Muscle layer of duodenum (tissue), 2 donors: ENCODE results near the gene DYNC2I2.

Source experiments
- H3K27ac ChIP-seq: one replicate; pipeline ENCODE4 v1.7.0; 2013; ENCODE audit warnings: mild to moderate bottlenecking, low read length
- H3K27me3 ChIP-seq: one replicate; pipeline ENCODE4 v1.7.0; 2013; ENCODE audit warnings: low read depth, mild to moderate bottlenecking, control low read depth, low read length
- H3K36me3 ChIP-seq, 2 donors: one replicate each; pipeline ENCODE4 v1.7.0; 2013; ENCODE audit warnings: low read length in 2 of 2, control low read depth in 1 of 2, mild to moderate bottlenecking in 1 of 2; ENCODE audit not compliant: insufficient read depth in 2 of 2, control insufficient read depth in 1 of 2
- H3K4me1 ChIP-seq, 2 donors: one replicate each; pipeline ENCODE4 v1.7.0; 2013; ENCODE audit warnings: low read length in 2 of 2, mild to moderate bottlenecking in 2 of 2, control low read depth in 1 of 2, moderate library complexity in 1 of 2; ENCODE audit not compliant: insufficient read depth in 2 of 2, control insufficient read depth in 1 of 2
- H3K4me3 ChIP-seq, 2 donors: one replicate each; pipeline ENCODE4 v1.7.0; 2013; ENCODE audit warnings: low read length in 2 of 2, low read depth in 1 of 2, mild to moderate bottlenecking in 1 of 2
- H3K9me3 ChIP-seq, 2 donors: one replicate each; pipeline ENCODE4 v1.7.0; 2013; ENCODE audit warnings: low read length in 2 of 2, control low read depth in 1 of 2, mild to moderate bottlenecking in 1 of 2; ENCODE audit not compliant: control insufficient read depth in 1 of 2
- donor health status: healthy.

The DYNC2I2 gene

GRCh38 chr9:128627127-128627715 lies 29.4 kb downstream of the DYNC2I2 start:
- Histone ChIP-seq H3K27me3 (no peaks in the 10 kb centered on the region), H3K9me3 (no peaks in the 10 kb centered on the region), H3K27ac (no peak overlapping the region), H3K36me3 (peaks cover 68 to 86% of the 10 kb centered on the region in 2 donors), H3K4me1 (peaks cover 0 to 12% of the 10 kb centered on the region in 2 donors), H3K4me3 (no peak overlapping the region)

GRCh38 chr9:128626181-128626580 lies 30.5 kb downstream of the DYNC2I2 start:
- Histone ChIP-seq H3K4me3 (no peak overlapping the region), H3K36me3 (peaks cover 71 to 87% of the 10 kb centered on the region in 2 donors), H3K27ac (no peak overlapping the region), H3K9me3 (no peaks in the 10 kb centered on the region), H3K4me1 (peaks cover 0 to 12% of the 10 kb centered on the region in 2 donors), H3K27me3 (no peaks in the 10 kb centered on the region)

GRCh38 chr9:128625391-128626146 lies 31.1 kb downstream of the DYNC2I2 start:
- peaks cover 77 to 88% of the 10 kb centered on the region in 2 donors for H3K36me3 ChIP-seq

GRCh38 chr9:128624566-128624965 lies 32.1 kb downstream of the DYNC2I2 start:
- H3K36me3 ChIP-seq: peaks cover 76 to 87% of the 10 kb centered on the region in 2 donors
- H3K4me1 ChIP-seq: peaks cover 0 to 12% of the 10 kb centered on the region in 2 donors
- H3K27ac ChIP-seq: no peak overlapping the region
- no peaks in the 10 kb centered on the region for H3K27me3 ChIP-seq
- H3K9me3 ChIP-seq: no peaks in the 10 kb centered on the region
- H3K4me3 ChIP-seq: no peak overlapping the region

More at GRCh38 chr9:128625391-128626146, 31.1 kb downstream of the DYNC2I2 start:
- Histone ChIP-seq H3K9me3 (no peaks in the 10 kb centered on the region), H3K4me1 (peaks cover 0 to 12% of the 10 kb centered on the region in 2 donors), H3K27ac (no peak overlapping the region), H3K4me3 (no peak overlapping the region), H3K27me3 (no peaks in the 10 kb centered on the region)

- peaks cover 73 to 85% of the 10 kb centered on the region in 2 donors for H3K36me3 ChIP-seq
- H3K4me1 ChIP-seq: no peaks in the 10 kb centered on the region
- no peaks in the 10 kb centered on the region for H3K9me3 ChIP-seq
- H3K27me3 ChIP-seq: no peaks in the 10 kb centered on the region
- H3K4me3 ChIP-seq: no peak overlapping the region
- H3K27ac ChIP-seq: no peak overlapping the region
These were observed 34.8 kb downstream of the DYNC2I2 start for GRCh38 chr9:128621730-128622455.

- H3K27ac ChIP-seq: no peak overlapping the region
- H3K4me3 ChIP-seq: no peak overlapping the region
- H3K4me1 ChIP-seq: no peaks in the 10 kb centered on the region
- no peaks in the 10 kb centered on the region for H3K27me3 ChIP-seq
- H3K36me3 ChIP-seq: peaks cover 67 to 81% of the 10 kb centered on the region in 2 donors
- H3K9me3 ChIP-seq: no peaks in the 10 kb centered on the region
These were observed 36.9 kb downstream of the DYNC2I2 start for GRCh38 chr9:128619779-128620178.

GRCh38 chr9:128619127-128619526 lies 37.5 kb downstream of the DYNC2I2 start:
- H3K27me3 ChIP-seq: no peaks in the 10 kb centered on the region
- no peak overlapping the region for H3K27ac ChIP-seq
- H3K9me3 ChIP-seq: no peaks in the 10 kb centered on the region
- no peak overlapping the region for H3K4me3 ChIP-seq
- no peaks in the 10 kb centered on the region for H3K4me1 ChIP-seq
- H3K36me3 ChIP-seq: peaks cover 66 to 81% of the 10 kb centered on the region in 2 donors

- Histone ChIP-seq H3K27me3 (no peaks in the 10 kb centered on the region), H3K4me3 (no peak overlapping the region), H3K4me1 (no peaks in the 10 kb centered on the region), H3K27ac (no peak overlapping the region), H3K9me3 (no peaks in the 10 kb centered on the region), H3K36me3 (peaks cover 74 to 86% of the 10 kb centered on the region in 2 donors)
These were observed 38.7 kb downstream of the DYNC2I2 start for GRCh38 chr9:128617943-128618342.

GRCh38 chr9:128615571-128615970 lies 41.1 kb downstream of the DYNC2I2 start:
- Histone ChIP-seq H3K4me3 (no peak overlapping the region), H3K36me3 (peaks cover 81 to 91% of the 10 kb centered on the region in 2 donors), H3K9me3 (no peaks in the 10 kb centered on the region), H3K4me1 (no peaks in the 10 kb centered on the region), H3K27me3 (no peaks in the 10 kb centered on the region), H3K27ac (no peak overlapping the region)

- peaks cover 83 to 92% of the 10 kb centered on the region in 2 donors for H3K36me3 ChIP-seq
- H3K4me3 ChIP-seq: no peak overlapping the region
- H3K4me1 ChIP-seq: no peaks in the 10 kb centered on the region
- H3K27ac ChIP-seq: no peak overlapping the region
- no peaks in the 10 kb centered on the region for H3K27me3 ChIP-seq
- H3K9me3 ChIP-seq: no peaks in the 10 kb centered on the region
These were observed 41.9 kb downstream of the DYNC2I2 start for GRCh38 chr9:128614728-128615127.
